HG03139 (cell line): ENCODE results near the gene KCNJ15.

Experiments used
- ATAC-seq: cut with Tn5 transposase; IDR thresholded peaks from one replicate; pipeline ENCODE4 v1.9.1; 2021; ENCODE audit not compliant: unreplicated experiment

The KCNJ15 gene

DNA sequence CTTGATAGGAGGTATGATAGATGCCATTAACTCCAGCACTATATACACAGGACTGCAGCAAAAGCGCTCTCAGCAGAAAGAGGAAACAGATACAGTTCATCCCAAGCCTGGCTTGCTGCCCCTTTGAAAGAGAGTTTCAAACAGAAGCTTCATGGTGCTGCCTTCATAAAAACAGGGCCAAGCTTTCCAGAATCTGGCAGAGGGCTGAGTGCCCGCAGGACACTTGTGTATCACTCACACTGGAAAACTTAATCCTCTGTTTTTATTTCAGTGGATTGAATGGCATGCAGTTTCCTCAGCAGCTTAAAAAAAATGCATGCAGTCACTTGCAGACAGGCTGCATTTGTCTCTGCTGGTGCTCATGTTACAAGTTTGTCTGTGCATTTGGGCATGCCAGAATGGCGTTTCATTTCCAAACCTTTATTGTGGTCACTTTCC lies 40.4 kb downstream of the KCNJ15 start:
- no peak for ATAC-seq

GRCh38 chr21:38297871-38298270 lies 41.1 kb downstream of the KCNJ15 start:
- no peak for ATAC-seq

DNA sequence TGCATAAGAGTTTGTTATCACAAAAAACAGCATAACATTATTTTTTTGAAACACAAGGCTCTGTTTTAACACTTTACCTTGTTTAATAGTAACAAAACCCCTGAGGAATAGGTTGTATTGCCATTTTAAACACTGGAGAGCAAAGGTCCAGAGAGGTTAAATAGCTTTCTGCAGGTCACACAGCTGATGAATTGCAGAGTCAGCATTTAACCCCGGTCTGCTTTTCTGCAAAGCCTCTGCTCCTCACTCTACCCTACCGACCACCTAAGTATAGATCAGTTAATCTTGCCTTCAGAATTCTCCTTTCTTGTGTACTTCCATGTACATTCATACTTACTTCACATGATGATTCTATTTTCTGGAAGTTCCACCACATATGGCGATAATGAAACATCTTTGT lies 42.0 kb downstream of the KCNJ15 start:
- ATAC-seq = no peak

DNA sequence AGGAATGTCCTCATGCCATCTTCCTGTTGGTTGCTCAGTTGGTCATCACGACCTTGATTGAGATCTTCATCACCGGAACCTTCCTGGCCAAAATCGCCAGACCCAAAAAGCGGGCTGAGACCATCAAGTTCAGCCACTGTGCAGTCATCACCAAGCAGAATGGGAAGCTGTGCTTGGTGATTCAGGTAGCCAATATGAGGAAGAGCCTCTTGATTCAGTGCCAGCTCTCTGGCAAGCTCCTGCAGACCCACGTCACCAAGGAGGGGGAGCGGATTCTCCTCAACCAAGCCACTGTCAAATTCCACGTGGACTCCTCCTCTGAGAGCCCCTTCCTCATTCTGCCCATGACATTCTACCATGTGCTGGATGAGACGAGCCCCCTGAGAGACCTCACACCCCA lies 42.9 kb downstream of the KCNJ15 start:
- no peak for ATAC-seq

DNA sequence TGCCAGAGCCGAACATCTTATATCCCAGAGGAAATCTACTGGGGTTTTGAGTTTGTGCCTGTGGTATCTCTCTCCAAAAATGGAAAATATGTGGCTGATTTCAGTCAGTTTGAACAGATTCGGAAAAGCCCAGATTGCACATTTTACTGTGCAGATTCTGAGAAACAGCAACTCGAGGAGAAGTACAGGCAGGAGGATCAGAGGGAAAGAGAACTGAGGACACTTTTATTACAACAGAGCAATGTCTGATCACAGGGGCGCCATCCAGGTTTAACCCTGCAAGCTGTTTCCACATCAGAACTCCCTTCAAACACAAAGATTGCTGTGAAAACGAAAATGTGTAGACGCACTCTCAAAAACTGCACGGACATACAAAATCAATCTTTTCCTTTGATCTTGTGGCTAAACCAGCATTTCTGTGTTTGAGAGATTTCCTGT lies 43.4 kb downstream of the KCNJ15 start:
- ATAC-seq = no peak

DNA sequence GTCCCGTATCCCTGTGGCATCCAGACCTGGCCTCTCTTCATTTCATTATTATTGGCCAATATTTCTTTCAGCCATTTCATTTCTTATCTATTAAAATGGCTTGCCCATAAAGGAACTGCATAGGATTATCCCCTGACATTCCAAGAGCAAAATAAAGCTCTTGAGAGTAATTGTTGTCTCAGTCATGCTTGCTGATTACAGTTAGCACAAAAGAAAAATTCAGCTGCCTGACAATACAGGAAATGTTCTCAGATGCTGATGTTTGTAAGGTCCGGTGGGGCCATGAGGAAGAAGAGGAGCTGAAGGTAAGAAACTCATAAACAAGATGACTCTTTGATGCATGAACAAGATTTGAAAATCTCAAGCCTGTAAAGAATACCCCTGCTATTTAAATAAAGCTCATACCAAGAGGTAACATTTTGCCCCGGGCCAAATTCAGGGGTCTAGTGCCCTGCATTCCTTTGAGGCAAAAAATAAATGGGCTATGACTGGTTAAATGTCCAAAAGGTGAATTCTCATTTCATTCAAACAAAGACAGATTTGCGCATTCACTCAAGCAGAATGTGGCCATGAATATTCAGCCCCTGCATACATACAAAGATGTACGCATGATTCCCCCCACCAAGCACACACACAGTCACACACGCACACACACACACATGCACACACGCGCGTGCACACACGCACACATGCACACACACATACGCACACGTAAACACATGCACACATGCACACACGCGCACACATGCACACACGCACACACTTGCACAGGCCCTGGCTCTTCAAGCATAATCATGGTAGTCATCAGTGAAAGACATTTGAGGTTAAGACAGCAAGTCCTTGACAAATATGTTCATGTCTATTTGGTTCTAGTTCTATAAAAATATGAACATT lies 44.8 kb downstream of the KCNJ15 start:
- no peak for ATAC-seq

DNA sequence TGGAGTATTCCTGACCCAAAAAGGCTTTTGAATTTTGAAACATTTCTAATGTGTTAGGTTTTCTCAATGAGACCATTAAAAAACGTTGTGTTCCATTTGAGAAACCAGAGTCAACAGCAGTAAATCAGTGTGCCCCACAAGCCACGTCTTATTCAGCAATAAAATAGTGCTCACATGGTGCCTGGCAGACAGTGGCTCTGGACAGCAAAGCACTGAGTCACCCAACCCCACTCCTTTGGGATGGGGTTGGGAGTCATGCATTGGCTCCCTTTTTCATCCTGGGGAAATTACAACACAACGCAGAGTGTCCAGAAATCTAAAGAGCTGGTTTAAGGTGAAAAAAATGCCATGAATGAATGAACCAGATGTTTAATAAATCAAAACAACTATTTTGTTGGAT lies 46.5 kb downstream of the KCNJ15 start:
- ATAC-seq = no peak

DNA sequence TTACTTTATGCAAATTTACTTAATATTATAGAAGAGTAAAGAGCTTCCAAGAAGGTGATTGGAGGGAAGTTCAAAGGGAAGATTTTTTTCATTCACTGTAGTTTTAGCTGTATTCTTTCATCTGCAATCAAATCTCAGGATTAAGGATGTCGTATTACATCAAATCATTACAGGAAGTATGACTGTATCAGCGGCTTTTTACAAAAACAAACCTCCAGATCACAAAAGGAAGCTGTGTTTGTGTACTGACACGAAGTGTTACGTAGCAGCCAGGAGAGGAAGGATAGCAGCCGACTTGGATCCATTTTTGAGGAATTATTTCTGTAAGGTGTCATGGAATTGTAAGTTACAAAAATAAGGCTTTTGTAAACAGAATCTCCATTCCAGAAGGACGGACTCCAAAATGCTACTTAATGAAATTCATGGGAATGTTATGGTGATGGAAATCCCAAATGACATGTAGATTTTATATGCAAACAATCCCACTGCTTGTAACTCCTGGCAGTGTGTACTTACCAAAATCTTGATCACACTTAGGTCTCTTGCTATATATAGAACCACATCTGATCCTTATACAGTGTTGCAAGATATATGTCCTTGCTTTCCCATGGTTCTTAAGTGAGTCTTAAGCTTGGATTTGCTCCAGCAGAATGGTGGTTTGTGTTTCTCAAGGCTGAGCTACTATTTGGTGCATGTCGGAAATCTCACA lies 49.8 kb downstream of the KCNJ15 start:
- ATAC-seq = no peak

GRCh38 chr21:38307771-38308531 lies 51.2 kb downstream of the KCNJ15 start:
- ATAC-seq = no peak

- no peak for ATAC-seq
These were observed 51.8 kb downstream of the KCNJ15 start for GRCh38 chr21:38308532-38309119.

DNA sequence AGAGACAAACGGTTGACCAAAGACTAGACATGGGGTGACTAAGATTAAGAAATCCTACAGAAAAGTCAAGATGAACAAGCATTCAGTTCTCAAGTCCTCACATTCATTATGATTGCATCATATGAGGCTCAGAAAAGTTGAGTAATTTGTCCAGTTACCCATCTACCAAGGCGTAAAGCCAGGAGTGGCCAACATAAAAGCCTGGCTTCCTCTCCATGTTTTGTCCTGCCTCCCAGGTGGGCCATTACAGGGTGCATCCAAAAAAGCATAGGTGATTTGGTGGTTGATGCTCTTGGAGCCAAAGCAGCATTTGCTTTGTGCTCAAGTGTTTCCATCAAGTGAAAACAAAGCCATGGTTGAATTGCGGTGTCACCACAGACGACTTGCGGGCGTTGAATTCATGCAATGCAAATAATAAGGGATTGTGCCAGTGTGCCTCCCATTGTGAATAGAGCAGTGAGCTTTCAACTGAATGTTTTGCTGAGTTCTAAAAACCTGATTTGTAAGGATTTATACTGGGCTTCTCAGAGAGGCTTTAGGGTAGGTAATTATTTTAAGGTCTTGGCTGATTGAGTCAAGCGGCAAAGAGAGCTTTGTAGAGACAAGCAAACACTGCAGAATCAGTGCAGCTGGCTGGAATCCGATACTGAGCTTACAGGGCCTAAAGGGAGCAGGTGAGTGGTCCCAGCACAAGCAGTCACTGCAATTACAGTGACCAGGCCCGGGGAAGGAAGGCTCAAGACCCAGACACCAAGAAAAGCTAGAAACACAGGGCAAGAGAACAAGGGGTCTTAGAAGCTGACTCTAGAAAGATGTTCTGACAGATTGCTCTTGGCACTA lies 54.1 kb downstream of the KCNJ15 start:
- no peak for ATAC-seq

GRCh38 chr21:38311765-38312164 lies 55.0 kb downstream of the KCNJ15 start:
- no peak for ATAC-seq

GRCh38 chr21:38312822-38313221 lies 56.0 kb downstream of the KCNJ15 start:
- no peak for ATAC-seq

- no peak for ATAC-seq
These were observed 57.8 kb downstream of the KCNJ15 start for GRCh38 chr21:38314558-38314957.

DNA sequence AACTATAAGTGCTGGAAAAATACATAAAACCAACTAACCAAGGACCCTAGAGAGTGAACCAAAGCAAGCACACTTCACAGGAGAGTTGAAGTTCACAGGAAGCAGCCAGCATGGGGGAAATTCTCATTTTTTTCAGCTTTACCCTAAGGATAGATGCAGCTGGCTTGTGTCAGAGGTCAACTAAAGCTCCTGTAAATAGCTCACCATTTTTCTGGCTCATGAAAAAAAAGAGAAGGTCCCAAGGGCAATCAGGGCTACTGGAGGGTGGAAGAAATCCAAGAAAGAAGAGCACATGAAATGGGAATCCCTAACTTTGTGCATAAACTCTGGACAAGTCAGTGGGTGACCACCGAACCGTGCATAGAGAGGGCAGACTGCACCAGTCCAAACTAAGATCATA lies 58.3 kb downstream of the KCNJ15 start:
- no peak for ATAC-seq

- no peak for ATAC-seq
These were observed 63.0 kb downstream of the KCNJ15 start for GRCh38 chr21:38319781-38320180.

- ATAC-seq = no peak
These were observed 64.8 kb downstream of the KCNJ15 start for GRCh38 chr21:38321568-38321967.

GRCh38 chr21:38322311-38322950 lies 65.6 kb downstream of the KCNJ15 start:
- no peak for ATAC-seq

DNA sequence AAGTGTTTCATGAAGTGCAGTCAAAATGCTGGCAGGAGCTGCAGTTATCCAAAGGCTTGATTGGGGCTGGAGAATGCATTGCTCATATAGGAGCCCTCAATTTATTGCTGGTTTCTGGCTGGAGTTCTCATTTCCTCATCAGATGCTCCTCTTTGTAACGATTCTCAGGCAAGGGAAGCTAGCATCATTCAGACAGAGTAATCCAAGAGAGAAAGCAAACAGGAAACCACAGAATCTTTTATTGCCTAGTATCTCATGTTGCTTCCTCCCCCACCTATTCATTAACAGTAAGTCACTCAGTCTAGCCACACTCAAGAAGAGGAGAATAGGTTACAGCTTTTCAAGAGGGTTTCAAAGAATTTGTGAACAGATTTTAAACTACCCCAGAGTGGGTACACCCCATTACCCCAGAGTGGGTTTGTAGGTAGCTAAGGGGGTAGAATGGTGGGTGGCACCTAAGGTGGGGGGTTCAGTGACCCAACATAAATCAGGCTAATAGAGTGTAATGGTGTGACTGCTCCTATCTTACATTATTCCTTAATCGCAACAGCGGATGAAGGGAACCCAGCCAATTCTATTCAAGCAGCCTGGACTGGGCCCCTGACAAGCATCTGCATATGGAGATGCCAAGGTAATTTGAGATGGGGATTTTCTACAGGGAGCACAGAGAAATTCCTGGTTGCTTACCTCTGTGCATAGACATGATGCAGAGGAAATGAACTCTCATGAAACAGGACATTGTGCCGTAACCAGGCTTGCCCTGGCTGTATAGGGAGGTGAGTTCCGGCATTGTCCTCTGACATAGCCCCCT lies 67.1 kb downstream of the KCNJ15 start:
- no peak for ATAC-seq
